A549 (cell line): ENCODE results near the gene C1orf115.

Experiments
- CBX2 ChIP-seq: fragments of 200-600 bp; sonication (generic); IDR thresholded peaks from 2 replicates; pipeline ENCODE4 v1.6.1; 2016; ENCODE audit warnings: low read depth, mild to moderate bottlenecking, borderline replicate concordance
- CHD2 ChIP-seq: fragments of 150-350 bp; IDR thresholded peaks from 2 replicates; pipeline ENCODE4 v1.6.1; 2014; ENCODE audit warnings: low read length; ENCODE audit not compliant: partially characterized antibody
- CTCF ChIP-seq: fragments of >200 bp; sonication (Bioruptor Twin); formaldehyde crosslinking; IDR thresholded peaks from 3 replicates; pipeline ENCODE4 v1.5.1; 2016
- EP300 ChIP-seq, 2 experiments: fragments of >200 bp; sonication (Bioruptor Twin); formaldehyde crosslinking; IDR thresholded peaks; 2 replicates in 1 of 2; 3 replicates in 1 of 2; pipeline ENCODE4 v1.6.1; 2016 to 2017
- KDM5A ChIP-seq: fragments of 200-600 bp; sonication (generic); IDR thresholded peaks from 2 replicates; pipeline ENCODE4 v1.6.1; 2016; ENCODE audit warnings: antibody characterized with exemption, mild to moderate bottlenecking
- NR3C1 ChIP-seq: fragments of >200 bp; sonication (Bioruptor Twin); formaldehyde crosslinking; IDR thresholded peaks from 3 replicates; pipeline ENCODE4 v1.6.1; 2017
- TF ChIP-seq, protein P1 (sequence below): IDR thresholded peaks from 2 replicates; pipeline ENCODE4 v1.6.1; 2012

GRCh38 chr1:220733086-220733601, 43.0 kb downstream of the C1orf115 start:
- TF ChIP-seq, protein P1, sequence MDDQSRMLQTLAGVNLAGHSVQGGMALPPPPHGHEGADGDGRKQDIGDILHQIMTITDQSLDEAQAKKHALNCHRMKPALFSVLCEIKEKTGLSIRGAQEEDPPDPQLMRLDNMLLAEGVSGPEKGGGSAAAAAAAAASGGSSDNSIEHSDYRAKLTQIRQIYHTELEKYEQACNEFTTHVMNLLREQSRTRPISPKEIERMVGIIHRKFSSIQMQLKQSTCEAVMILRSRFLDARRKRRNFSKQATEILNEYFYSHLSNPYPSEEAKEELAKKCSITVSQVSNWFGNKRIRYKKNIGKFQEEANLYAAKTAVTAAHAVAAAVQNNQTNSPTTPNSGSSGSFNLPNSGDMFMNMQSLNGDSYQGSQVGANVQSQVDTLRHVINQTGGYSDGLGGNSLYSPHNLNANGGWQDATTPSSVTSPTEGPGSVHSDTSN: no peak
- no peak for TF ChIP-seq EP300 (IDR thresholded peaks at IDR 0.05)
- peak; percentile 79 for TF ChIP-seq CTCF
- no peak for TF ChIP-seq NR3C1
- TF ChIP-seq CHD2: no peak
- no peak for TF ChIP-seq CBX2
- TF ChIP-seq KDM5A: no peak
